Right lobe of liver (tissue), 6 donors: ENCODE results near the gene STK32B. TPM values are rescaled to one million over a fixed set of nuclear protein-coding genes. Genes with fewer than 3 reads are reported as not detected.

ENCODE experiments used
- ATAC-seq, 4 donors: fragments of 200-7000 bp; cut with Tn5 transposase; one replicate each; pipeline ENCODE4 v1.9.1; 2020; ENCODE audit warnings: mild to moderate bottlenecking in 4 of 4, moderate library complexity in 4 of 4
- DNase-seq, 3 donors: peaks; one replicate each; pipeline ENCODE4 v3.0.0-alpha.2; 2020
- H3K27ac ChIP-seq, 3 donors: fragments of 200-600 bp; one replicate each; pipeline ENCODE4 v1.8.0; 2022
- H3K27me3 ChIP-seq, 2 donors: fragments of 200-600 bp; one replicate each; pipeline ENCODE4 v1.8.0; 2022
- H3K36me3 ChIP-seq, 4 donors: fragments of 200-600 bp; sonication (generic) in 1 of 4; one replicate each; pipeline versions ENCODE4 v1.5.1 to v1.8.0; 2017 to 2022; ENCODE audit warnings: control low read depth in 1 of 4
- H3K4me1 ChIP-seq, 4 donors: fragments of 200-600 bp; sonication (generic) in 1 of 4; one replicate each; pipeline versions ENCODE4 v1.5.1 to v1.8.0; 2017 to 2022; ENCODE audit warnings: control low read depth in 1 of 4
- H3K4me3 ChIP-seq, 3 donors: fragments of 200-600 bp; one replicate each; pipeline ENCODE4 v1.8.0; 2022
- H3K9me3 ChIP-seq, 4 donors: fragments of 200-600 bp; sonication (generic) in 1 of 4; one replicate each; pipeline versions ENCODE4 v1.5.1 to v1.8.0; 2017 to 2022; ENCODE audit warnings: control low read depth in 1 of 4
- CTCF ChIP-seq, 4 donors: fragments of 200-600 bp in 3 of 4; fragments of 450-650 bp in 1 of 4; IDR thresholded peaks; one replicate each; pipeline versions ENCODE4 v1.5.1 to v1.8.0; 2016 to 2022; ENCODE audit warnings: antibody characterized with exemption in 4 of 4, mild to moderate bottlenecking in 2 of 4
- POLR2A ChIP-seq: fragments of 450-650 bp; IDR thresholded peaks from one replicate; pipeline ENCODE4 v1.6.1; 2017; ENCODE audit warnings: antibody characterized with exemption, mild to moderate bottlenecking
- WGBS: methylation state at CpG from one replicate; pipeline ENCODE4 v1.1.6; 2018; ENCODE audit warnings: low coverage, low lambda C conversion rate; ENCODE audit not compliant: insufficient coverage; ENCODE audit errors: missing lambda C conversion rate; 5-methylcytosine and 5-hydroxymethylcytosine counted together
- intact Hi-C, 2 donors: fragments of 100-400 bp; cut with DNase I; formaldehyde crosslinking; loops; one replicate each; pipeline versions ENCODE4 v1.11.2 to v1.14.1; 2022
- total RNA-seq, 6 experiments: library from RNA; depleted of rRNA in 2 of 6; stranded (reverse); fragments of >200 nt in 2 of 6; fragmentation: NEBNext Ultra II Directional in 3 of 6; extraction: Animal tissue kit (Norgen Biotek cat#: 25700) in 3 of 6; gene quantifications; one replicate each; pipeline versions ENCODE4 v1.1.0 to v1.2.4, GENCODE V29; 2016 to 2023
- donor health status: DM: no; HTN: yes; CAD: no.
- donor health status: DM: no; HTN: no; CAD: no.
- donor health status: DM: no; HTN: no; CAD: no.
- donor health status: DM: no; HTN: yes; CAD: no.
- donor health status: DM: no; HTN: yes; CAD: no.

STK32B gene
- total RNA-seq, 6 experiments from 2014 or later = 0.05 to 0.07 TPM; not detected in 4

- Histone ChIP-seq H3K4me3 (no peak overlapping the region), H3K9me3 (no peaks in the 10 kb centered on the region), H3K27ac (no peak overlapping the region), H3K36me3 (no peaks in the 10 kb centered on the region), H3K27me3 (no peaks in the 10 kb centered on the region), H3K4me1 (no peaks in the 10 kb centered on the region)
- DNase-seq = no peak
- 32% methylated on average over 1 of the region's 1 CpG for WGBS
- no peak for TF ChIP-seq POLR2A
- TF ChIP-seq CTCF (IDR thresholded peaks at IDR 0.05) = no peak
- intact Hi-C loops = no loop called here
- no peak for ATAC-seq
Observed at GRCh38 chr4:5072948-5073347, 21.7 kb downstream of the STK32B start.

DNA sequence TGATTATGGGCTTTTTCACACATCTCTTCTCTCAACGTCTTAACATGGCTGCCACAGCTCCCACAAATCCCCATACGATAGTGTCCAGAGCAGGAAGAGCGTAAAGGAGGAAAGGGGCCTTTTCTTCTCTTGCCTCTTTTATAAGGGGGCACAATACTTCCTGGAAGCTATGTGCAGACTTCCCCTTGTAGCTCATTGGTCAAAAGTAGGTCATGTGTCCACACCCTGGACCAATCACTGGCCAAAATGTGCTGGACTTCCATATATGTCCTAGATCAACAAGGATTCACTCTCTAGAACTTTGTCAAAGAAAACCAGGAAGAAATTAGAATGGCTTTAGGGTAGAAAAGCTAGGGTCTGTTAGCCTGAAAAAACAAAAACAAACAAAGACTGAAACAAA, 26.7 kb downstream of the STK32B start:
- Histone ChIP-seq H3K27ac (no peak overlapping the region), H3K9me3 (no peaks in the 10 kb centered on the region), H3K4me3 (no peak overlapping the region), H3K4me1 (no peaks in the 10 kb centered on the region), H3K27me3 (no peaks in the 10 kb centered on the region), H3K36me3 (no peaks in the 10 kb centered on the region)
- DNase-seq (no peak), ATAC-seq (no peak)
- 63% methylated on average over 3 of the region's 3 CpGs for WGBS
- intact Hi-C loops = no loop called here
- TF ChIP-seq POLR2A (no peak), CTCF (IDR thresholded peaks at IDR 0.05) (no peak)

DNA sequence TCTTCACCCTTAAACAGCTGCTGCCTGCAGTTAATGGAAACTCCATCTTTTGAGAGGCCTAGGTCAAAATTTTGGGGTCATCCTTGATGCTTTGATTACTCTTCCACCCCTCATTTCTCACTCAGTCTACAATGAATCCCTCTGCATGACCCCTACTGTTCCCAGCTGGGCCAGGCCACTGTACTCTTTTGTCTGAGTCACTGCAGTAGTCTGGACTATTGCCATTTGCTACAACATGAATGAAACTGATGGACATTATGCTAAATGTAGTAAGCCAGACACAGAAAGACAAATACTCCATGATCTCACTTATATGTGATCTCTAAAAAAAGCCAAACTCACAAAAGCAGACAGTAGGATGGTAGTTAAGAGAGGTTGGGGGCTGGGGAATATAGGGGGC, 28.3 kb downstream of the STK32B start:
- ATAC-seq (no peak), DNase-seq (no peak)
- intact Hi-C loops = no loop called here
- TF ChIP-seq CTCF (IDR thresholded peaks at IDR 0.05) (no peak), POLR2A (no peak)
- H3K9me3 ChIP-seq = no peaks in the 10 kb centered on the region
- no peak overlapping the region for H3K27ac ChIP-seq
- H3K4me1 ChIP-seq = no peaks in the 10 kb centered on the region
- H3K36me3 ChIP-seq = no peaks in the 10 kb centered on the region
- H3K4me3 ChIP-seq = no peak overlapping the region
- H3K27me3 ChIP-seq = no peaks in the 10 kb centered on the region

DNA sequence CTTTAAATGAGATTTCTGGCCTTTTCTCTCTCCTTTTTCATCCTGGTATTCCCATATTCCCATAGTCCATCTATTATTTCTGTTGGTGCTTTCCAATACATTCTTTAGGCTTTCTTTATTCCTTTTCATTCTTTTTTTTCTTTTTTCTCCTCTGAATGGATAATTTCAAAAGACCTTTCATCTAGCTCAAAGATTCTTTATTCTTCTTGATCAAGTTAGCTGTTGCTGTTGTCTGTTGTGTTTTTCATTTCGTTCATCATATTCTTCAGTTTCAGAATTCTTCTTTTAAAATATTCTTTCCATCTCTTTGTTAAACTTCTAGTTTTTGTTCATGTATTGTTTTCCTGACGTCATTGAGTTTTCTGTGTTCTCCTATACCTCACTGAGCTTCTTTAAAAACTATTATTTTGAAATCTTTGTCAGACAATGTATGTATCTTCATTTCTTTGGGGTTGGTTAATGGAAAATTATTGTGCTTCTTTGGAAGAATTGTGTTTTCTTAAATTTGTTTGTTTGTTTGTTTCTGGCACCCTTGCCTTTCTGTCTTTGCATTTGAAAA, 30.2 kb downstream of the STK32B start:
- Histone ChIP-seq H3K9me3 (peaks cover 0 to 4% (median 0%) of the 10 kb centered on the region in 4 donors), H3K27ac (no peak overlapping the region), H3K4me3 (no peak overlapping the region), H3K4me1 (no peaks in the 10 kb centered on the region), H3K36me3 (no peaks in the 10 kb centered on the region), H3K27me3 (no peaks in the 10 kb centered on the region)
- TF ChIP-seq CTCF (IDR thresholded peaks at IDR 0.05) = no peak
- intact Hi-C loops = no loop called here
- 29% methylated on average over 2 of the region's 2 CpGs for WGBS
- DNase-seq (no peak), ATAC-seq (no peak)

GRCh38 chr4:5082376-5082775, 31.1 kb downstream of the STK32B start:
- H3K4me1 ChIP-seq = no peaks in the 10 kb centered on the region
- ATAC-seq = no peak
- TF ChIP-seq CTCF (IDR thresholded peaks at IDR 0.05) = no peak
- no peak for TF ChIP-seq POLR2A
- no peaks in the 10 kb centered on the region for H3K27me3 ChIP-seq
- intact Hi-C loops = no loop called here
- H3K4me3 ChIP-seq = no peak overlapping the region
- no peak for DNase-seq
- no peak overlapping the region for H3K27ac ChIP-seq
- 47% methylated on average over 2 of the region's 2 CpGs for WGBS
- peaks cover 0 to 4% (median 0%) of the 10 kb centered on the region in 4 donors for H3K9me3 ChIP-seq
- no peaks in the 10 kb centered on the region for H3K36me3 ChIP-seq
